NCI-H460 (cell line): Measurements from ENCODE around the gene GLUD1. TPM values are rescaled to one million over a fixed set of nuclear protein-coding genes. Genes with fewer than 3 reads are reported as not detected.
"Not testable (repeated sequence)": the region's sequence is repeated elsewhere in the genome, so short reads cannot be mapped to it uniquely, and the experiment has no call there.

Source experiments
- DNase-seq: peaks from one replicate; pipeline ENCODE4 v3.0.0-alpha.2; 2016; ENCODE audit warnings: low read depth; ENCODE audit errors: extremely low read depth
- small RNA-seq, 2 experiments: library from RNA; depleted of rRNA; stranded (forward); fragments of <200 nt; gene quantifications; one replicate each; pipeline ENCODE3, GENCODE V24; 2014
- total RNA-seq: library from RNA; depleted of rRNA; stranded (reverse); fragments of >200 nt; shearing (Covaris generic); gene quantifications from 2 replicates; pipeline ENCODE4 v1.2.3, GENCODE V29; 2014; rRNA removed

The GLUD1 gene
- total RNA-seq, 1 experiment from 2014 or later = 95.5 TPM

- not testable (repeated sequence) for DNase-seq
Measured at GRCh38 chr10:87007124-87007523, 87.5 kb downstream of the GLUD1 start.

DNA sequence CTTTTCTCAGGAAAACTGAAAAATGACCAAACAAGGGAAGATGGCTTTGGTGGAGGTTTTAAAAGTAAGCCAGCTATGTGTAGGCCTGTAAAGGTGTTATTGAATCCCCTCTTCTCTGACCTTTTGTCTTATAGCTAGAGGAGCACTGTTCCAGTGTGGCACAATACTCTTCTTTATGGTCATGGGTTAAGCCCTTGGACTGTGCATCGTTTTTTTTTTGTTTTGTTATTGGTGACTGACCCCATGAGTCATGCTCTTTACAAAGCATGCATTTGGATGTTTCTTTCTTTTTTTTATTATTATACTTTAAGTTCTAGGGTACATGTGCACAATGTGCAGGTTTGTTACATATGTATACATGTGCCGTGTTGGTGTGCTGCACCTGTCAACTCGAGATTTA is 94.2 kb downstream of the GLUD1 start:
- no peak for DNase-seq

Small RNAs within 50 kb of the gene (small RNA-seq; reads per million reads assigned to genes)
- gene AL136982.5 = 0 reads per million in 2 experiments
- gene FAM25A = 0 reads per million in 2 experiments
- gene RNU6-529P = 0 reads per million in 2 experiments

Other genes starting within 250 kb of the GLUD1 start
- 0.37 and 0.40 TPM in 2 replicates for gene MMRN2, start 137.2 kb downstream of the GLUD1 start, total RNA-seq
- gene SNCG, start 136.2 kb downstream of the GLUD1 start, total RNA-seq = 14.6 and 18.9 TPM in 2 replicates
- not detected in 2 replicates for gene ADIRF, start 126.4 kb downstream of the GLUD1 start, total RNA-seq
- gene FAM25A, start 74.5 kb downstream of the GLUD1 start, total RNA-seq = not detected in 2 replicates
- 45.2 and 49.6 TPM in 2 replicates for gene SHLD2, start 363 bp upstream of the GLUD1 start, total RNA-seq
- gene NUTM2A, start 130.6 kb upstream of the GLUD1 start, total RNA-seq = 0.26 and 0.54 TPM in 2 replicates